GM19372 (cell line): Measurements from ENCODE around the gene IFNA16.
A peak's percentile ranks its signal among the peaks of the same experiment; 100 is the strongest.
"Not testable (repeated sequence)": the region's sequence is repeated elsewhere in the genome, so short reads cannot be mapped to it uniquely, and the experiment has no call there.

Source experiments
- ATAC-seq: cut with Tn5 transposase; IDR thresholded peaks from one replicate; pipeline ENCODE4 v1.9.1; 2021; ENCODE audit warnings: mild to moderate bottlenecking, low read depth, moderate library complexity; ENCODE audit not compliant: unreplicated experiment

IFNA16 gene

DNA sequence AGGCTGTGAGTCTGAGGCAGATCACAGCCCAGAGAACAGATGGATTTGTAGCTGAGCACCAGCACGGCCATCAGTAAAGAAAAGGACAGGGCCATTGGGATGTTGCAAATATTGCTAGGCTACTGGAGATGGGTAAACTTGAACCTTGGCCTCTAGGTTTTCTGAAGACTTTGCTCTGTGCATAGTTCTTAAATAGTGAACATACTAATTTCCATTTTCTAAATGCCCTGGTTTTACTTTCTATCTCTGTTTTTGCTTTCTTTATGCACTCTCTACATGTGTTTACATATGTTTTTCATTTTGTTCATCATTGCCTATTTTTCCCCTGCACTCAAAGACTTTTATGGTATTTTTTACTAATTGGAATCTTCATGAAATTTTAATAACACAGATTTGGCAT is at the start of gene IFNA16:
IFNA16 (minus strand) TSS at position 101 of the 400 bp plus-strand sequence; CDS start at position 95, 6 bp downstream.
- not testable (repeated sequence) for ATAC-seq

DNA sequence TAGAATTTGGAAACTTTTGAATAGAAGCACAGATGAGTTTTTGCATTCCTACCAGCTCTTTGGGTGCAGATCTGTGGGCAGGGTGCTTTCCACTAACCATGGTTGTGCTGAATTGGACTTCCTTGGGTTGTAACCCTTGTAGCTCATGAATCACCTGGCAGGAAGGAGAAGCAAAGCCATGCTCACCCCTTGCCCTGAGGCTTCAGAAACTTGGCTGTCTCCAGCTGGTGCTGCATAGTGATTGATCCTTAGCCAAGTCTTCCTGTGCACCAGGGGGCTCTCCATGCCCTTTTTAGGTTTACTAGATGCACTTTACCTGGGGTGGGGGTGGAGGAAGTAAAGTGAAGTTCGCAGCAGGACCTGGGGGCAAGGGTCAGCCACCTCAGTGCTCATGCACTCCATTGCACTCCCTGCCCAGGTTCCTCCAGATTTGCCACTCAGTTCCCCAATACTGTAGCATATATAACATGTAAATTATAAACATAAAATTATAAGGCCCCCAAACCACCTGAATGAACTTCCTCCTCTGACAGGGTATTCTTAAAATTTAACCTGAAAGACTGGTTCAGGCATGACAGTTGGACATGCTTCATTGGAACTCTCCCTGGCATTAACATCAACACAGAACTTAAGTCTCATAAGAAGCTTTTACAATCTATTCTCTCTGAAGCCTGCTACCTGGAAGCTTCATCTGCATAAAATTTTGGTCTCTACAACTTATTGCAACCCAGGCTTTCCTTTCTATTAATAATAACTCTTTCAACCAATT is 48.5 kb upstream of the IFNA16 start:
- no peak for ATAC-seq

DNA sequence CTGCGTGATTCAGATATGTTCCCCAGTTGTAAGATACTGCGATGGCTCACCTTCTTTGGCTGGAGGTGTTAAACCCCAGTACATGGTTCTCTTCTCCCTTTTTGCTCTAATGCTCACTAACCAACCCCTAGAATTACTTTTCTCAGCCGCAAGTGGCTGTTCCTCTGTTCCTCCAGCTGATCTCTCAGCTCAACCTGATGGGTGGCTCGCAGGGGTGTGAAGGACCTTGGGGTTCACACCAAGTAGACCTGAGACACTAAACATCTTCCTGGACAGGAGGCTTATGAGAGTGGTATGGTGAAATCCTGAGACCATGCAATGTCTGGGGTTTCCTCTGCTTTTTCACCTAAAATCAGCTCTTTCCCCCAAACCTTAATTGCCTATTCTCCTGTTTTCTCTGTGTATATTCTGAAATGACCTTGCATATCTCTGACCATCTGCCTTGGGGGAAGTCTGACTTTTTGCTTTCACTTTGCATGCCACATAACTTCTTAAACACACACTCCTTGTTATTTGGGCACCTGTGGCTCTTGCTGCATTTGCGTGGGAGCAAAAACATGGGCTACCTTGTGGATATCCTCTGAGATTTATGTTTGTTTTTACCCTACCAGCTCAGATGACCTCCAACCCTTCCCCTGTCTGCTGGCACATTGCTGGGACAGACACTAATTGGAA is 38.6 kb upstream of the IFNA16 start:
- ATAC-seq: no peak

DNA sequence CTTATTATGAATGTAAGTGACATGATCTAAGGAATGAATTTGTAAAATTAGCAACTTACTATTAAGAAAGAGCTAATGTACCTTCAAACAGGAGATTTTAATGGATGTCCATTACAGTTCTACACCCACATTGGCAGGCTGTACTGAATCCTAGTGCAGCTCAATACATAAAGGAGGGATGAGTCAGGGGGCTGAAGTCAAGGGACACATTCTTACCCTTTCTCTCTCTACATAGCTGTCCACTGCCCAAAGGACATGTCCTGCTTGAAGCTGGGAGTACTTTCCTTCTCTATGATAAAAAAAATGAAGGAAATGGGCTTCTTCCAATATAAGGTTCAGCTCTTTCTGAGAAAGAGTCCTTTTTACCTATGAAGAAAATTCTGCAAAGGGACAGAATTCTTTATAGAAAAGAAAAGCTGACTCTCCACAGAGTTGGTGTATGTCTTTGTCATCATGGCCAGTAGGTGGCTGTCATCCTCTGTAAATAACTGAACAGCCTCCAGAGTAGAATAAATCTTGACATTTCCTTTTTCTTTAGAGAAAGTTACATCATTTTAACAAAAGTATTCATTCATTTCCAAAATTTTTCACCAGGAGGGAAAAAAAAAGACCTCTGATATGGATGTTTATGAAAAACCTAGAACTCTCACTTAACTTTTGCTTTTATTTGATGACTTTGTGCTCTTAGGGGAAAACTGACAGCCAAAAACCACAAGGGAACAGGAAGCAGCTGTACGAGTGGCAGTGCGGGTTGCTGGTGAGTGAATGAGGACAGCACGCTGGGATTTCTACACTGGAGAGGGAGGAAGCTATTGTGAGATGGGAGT is 35.8 kb upstream of the IFNA16 start:
- peak; percentile 77 for ATAC-seq

DNA sequence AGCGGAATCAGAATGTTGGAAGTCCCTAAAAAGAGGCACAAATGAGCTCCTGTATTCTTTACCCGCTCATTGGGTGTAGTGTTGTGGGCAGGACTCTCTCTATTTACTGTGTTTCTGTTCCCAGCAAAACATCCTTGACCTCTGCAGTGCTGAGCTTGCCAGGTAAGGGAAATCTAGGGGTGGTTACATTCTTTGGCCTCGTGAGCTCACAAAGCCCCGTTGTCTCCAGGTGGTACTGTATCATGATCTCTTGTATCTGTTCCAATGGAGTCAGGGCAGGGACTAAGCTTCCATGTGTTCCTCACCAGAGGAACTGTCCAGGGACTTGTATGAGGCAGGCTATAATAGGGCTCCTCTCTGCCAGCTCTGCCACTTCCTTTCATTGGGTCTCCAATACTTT is 34.5 kb upstream of the IFNA16 start:
- no peak for ATAC-seq

DNA sequence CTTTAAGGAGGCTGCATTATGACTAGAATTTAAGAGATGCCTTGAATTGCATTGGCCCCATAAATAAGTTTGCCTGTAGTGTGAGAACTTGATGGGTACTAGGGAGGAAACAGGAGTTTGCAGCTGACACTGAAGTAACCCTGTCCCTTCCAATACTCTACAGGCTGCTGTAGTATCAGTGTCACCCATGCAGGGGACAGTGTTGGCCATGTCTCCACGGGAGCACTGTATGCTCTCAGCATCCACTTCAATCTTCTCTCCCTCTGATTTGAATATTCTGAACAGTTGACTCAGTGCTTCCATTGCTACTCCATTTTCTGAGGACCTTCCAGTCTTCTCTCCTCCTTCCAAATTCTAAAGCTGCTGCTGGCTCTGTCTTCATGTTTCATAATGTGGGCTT is 34.1 kb upstream of the IFNA16 start:
- no peak for ATAC-seq

DNA sequence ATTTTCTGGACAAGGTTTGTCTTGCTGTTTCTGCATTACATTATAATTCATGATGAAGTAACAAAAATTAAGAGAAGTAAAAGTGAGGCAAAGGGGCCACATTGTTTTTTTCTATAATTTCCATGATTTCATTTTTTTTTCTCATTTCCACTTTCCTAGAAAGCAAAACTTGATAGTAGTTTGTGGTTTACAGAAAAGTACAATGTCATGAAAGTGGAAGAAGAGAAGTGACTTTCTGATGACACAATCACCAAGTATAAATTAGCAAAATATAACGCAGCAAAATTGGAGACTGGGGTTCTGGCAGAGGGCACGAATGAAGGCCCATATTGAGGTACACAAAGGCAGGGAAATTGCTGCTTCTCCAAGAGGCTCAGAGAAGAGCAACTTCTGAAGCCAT is 27.7 kb upstream of the IFNA16 start:
- no peak for ATAC-seq

DNA sequence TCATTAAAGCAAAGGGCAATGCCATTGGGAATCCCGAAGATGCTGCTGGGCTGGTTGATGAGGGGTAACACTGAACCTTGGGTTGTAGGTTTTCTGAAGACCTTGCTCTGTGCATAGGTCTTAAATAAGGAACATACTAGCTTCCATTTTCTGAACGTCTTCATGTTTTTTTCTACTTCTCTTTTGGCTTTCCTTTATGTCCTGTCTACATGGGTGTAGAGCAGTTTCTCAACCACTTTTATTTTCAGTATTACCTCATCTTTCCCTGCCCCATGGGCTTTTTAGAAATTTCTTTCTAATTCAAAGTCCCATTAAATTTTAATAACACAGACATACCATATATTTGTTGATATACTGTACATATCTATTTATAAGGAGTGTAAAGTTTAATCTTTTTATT is 22.8 kb upstream of the IFNA16 start, which contains the start of gene IFNA14:
IFNA14 (minus strand) TSS at position 95 of the 400 bp plus-strand sequence; CDS start at position 25, 70 bp downstream.
- no peak for ATAC-seq

DNA sequence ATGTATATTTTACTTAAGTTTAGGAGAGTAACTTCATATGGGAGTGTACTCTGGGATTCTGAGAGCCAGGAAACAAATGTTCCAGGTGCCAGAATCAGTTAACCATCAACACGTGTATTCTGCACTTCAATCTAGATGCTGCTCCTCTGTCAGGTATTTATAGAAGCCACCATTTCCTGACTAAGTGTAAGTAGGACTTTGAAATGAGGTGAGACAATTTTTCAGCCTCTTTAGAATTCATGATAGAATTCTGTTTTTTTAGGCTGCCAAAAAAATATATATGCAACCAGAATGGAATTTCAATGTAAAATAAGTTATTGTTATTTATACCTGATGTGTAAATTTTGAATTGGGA is 19.2 kb upstream of the IFNA16 start:
- ATAC-seq: not testable (repeated sequence)

DNA sequence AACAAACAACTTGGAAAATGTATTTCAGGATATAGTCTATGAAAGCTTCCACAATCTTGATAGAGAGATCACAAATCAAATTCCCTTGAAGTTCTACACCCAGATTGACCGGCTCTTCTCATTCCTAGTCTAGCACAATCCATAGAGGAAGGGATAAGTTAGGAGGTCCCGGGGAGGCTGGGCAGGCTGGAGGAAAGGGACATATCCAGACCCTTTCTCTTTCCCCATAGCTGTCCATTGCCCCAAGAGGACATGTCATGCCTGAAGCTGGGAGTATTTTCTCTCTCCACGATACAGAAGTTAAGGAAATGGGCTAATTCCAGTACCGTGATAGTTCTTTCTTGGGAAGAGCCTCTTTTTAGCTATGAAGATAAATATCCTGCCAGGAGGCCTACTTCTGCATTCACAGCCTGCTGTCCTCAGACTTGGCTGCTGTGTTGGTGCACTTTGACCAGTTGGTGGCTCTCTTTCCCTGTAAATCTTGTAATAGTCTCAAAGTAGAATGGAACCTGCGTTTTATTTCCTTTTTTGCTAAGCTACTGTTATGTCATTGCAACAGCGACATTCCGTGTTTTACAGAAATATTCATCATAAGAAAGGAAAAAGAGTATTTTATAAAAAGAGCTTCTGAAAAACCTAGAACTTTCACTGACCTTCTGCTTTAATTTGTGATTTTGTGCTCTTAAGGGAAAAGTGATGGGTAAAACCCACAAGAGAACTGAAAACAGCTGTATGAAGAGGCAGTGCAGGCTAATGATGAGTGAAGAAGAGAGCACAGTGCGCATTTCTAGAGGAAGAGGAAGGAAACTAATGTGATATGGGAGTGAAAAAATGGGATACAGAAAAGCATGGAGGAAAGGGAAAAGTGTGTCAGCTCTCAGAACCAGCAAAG is 18.6 kb upstream of the IFNA16 start:
- peak; percentile 82 for ATAC-seq

DNA sequence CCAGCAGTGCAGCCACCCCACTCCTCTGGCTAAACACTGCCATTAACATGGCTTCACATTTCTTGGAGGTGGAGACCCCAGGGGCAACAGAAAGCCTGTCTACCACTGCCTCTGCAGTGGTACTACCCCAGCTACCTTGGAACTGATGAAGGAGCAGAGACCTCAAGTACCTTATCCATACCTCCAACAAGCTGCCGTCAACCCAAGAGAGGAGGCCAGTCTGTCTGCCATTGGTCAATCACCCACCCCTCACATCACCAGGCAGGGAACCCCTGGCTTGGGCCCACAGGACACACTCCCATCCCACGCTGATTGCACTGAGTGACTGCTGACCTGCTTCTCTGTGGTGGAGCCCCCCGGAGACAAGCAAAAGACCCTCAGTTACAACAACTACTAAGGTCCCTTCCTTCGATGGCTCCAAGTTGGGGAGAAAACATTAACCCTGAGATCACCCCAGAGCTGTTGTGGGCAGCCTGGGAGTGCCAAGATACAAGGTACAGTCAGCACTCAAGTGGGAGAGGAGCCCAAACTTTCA is 17.1 kb upstream of the IFNA16 start:
- no peak for ATAC-seq

DNA sequence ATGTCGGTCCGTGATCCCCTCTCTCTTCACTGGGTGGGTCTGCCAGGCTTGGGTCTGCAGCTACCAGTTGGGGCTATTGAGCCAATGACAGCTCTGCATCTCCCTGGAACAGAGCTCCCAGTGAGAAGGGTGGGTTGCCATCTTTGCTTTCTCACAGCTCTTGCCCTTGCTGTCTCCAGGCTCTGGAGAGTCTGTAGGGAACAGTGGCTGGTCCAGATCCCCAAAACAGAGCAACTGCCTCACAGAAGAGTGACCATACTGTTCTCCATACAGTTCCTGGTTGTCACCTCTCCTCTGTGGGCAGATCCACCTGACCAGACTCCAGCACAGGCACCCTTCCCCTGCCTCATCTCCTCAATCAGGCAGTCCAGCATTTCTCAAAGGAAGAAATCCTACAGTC is 16.1 kb upstream of the IFNA16 start:
- no peak for ATAC-seq

DNA sequence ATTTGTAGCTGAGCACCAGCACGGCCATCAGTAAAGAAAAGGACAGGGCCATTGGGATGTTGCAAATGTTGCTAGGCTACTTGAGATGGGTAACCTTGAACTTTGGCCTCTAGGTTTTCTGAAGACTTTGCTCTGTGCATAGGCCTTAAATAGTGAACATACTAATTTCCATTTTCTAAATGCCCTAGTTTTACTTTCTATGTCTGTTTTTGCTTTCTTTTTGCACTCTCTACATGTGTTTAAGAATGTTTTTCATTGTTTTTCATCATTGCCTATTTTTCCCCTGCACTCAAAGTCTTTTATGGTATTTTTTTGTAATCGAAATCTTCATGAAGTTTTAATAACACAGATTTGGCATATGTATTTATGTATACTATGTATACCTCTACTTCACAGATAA is 11.0 kb upstream of the IFNA16 start, which contains the start of gene IFNA17:
IFNA17 (minus strand) TSS at position 101 of the 400 bp plus-strand sequence; CDS start at position 52, 49 bp downstream.
- ATAC-seq: no peak

DNA sequence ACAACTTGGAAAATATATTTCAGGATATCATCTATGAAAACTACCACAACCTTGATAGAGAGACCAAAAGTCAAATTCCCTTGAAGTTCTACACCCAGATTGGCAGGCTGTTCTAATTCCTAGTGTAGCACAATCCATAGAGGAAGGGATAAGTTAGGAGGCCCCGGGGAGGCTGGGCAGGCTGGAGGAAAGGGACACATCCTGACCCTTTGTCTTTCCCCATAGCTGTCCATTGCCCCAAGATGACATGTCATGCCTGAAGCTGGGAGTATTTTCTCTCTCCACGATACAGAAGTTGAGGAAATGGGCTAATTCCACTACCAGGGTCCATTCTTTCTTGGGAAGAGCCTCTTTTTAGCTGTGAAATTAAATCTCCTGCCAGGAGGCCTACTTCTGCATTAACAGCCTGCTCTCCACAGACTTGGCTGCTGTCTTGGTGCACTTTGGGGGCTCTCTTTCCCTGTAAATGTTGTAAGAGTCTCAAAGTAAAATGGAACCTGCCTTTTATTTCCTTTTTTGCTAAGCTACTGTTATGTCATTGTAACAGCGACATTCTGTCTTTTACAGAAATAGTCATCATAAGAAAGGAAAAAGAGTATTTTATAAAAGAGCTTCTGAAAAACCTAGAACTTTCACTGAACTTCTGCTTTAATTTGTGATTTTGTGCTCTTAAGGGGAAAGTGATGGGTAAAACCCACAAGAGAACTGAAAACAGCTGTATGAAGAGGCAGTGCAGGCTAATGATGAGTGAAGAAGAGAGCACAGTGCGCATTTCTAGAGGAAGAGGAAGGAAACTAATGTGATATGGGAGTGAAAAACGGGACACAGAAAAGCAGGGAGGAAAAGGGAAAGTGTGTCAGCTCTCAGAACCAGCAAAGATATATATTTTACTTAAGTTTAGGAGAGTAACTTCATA is 3.4 kb downstream of the IFNA16 start:
- ATAC-seq: not testable (repeated sequence)

DNA sequence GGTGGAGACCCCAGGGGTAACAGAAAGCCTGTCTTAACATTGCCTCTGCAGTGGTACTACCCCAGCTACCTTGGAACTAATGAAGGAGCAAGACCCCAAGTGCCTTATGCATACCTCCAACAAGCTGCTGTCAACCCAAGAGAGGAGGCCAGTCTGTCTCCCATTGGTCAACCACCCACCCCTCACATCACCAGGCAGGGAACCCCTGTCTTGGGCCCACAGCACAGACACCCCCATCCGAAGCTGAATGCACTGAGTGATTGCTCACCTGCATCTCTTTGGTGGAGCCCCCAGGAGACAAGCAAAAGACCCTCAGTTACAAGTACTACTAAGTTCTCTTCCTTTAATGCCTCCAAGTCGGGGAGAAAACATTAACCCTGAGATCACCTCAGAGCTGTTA is 5.0 kb downstream of the IFNA16 start:
- not testable (repeated sequence) for ATAC-seq

DNA sequence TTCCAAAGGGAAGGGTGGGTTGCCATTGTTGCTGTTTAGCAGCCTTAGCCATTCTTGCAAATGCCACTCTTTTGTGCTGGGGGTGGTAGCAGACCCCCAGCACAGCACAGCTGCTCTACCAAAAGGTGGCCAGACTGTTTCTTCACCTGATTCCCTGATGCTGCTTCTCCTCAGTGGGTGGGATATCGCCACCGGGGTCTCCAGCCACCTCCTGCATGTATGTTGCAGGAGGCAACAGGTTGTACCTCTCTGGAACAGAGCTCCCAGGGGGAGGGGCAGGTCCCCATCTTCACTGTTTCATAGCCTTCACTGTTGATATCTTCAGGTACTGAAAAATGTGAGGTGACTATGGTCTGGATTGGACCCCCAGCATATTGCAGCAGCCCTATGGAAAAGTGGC is 6.3 kb downstream of the IFNA16 start:
- not testable (repeated sequence) for ATAC-seq

DNA sequence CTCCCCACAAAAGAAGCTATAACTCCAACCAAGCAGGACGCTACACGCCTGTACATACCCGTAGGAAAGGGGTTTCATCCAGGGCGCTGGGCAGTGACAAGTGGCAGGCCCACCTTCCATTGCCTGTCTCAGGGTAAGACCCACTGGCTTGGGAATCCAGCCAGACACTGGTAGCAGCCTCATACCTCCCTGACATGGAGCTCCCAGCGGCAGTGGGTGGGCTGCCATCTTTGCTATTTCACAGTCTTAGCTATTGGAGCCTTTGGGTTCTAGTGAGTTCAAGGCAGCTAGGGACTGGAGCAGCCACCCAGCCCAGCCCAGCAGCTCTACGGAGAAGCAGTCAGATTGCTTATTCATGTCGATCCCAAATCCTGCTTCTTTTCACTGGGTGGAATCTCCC is 6.8 kb downstream of the IFNA16 start:
- no peak for ATAC-seq

DNA sequence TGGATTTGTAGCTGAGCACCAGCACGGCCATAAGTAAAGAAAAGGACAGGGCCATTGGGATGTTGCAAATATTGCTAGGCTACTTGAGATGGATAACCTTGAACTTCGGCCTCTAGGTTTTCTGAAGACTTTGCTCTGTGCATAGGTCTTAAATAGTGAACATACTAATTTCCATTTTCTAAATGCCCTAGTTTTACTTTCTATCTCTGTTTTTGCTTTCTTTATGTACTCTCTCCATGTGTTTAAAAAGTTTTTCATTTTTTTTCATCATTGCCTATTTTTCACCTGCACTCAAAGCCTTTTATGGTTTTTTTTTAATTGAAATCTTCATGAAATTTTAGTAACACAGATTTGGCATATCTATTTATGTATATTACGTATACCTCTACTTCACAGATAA is 10.1 kb downstream of the IFNA16 start, which contains the start of gene IFNA10:
IFNA10 (minus strand) TSS at position 101 of the 400 bp plus-strand sequence; CDS start at position 55, 46 bp downstream.
- not testable (repeated sequence) for ATAC-seq

DNA sequence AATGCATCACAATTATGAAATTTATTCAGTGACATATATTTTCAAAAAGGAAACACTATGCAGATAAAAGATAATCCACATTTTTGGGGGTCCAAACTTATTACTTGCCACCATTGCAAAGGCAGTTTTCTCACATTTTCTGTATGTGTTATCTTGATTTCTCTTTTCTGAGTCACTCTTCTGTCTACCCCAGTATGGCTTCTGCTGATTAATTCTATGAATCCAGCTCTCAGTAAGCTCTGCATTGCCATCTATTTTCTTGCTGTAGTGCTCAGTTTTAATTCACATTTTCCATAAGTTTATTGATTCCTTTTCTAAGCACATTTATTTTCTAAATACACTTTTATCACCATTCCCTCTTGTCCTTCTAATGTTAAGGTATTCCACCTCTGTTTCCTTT is 11.9 kb downstream of the IFNA16 start:
- ATAC-seq: no peak
